Embryonic facial prominence (tissue), 1 donor: ENCODE measurements around the gene TMEM245.
"Not testable (repeated sequence)": the region's sequence is repeated elsewhere in the genome, so short reads cannot be mapped to it uniquely, and the experiment has no call there.

Experiments
- DNase-seq: peaks from one replicate; pipeline ENCODE4 v3.0.0-alpha.2; 2016; ENCODE audit errors: extremely low spot score

Gene TMEM245

DNA sequence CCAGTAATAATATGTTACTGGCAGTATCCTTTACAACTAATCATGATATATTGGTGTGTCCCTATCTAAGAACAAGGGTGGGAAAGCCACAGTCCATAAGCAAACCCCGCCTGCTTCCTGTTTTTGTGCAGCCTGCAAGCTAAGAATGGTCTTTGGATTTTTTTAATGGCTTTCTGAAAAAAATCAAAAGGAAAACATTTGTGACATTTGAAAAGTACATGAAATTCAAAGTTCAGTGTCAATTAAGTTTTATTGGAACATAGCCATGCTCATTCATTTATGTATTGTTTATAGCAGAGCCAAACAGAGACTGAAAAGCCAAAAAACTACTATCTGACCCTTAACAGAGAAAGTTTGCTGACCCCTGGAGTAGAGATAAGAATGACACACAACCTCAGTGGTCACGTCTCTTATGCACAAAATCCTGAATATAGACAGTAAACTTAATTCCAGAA is 12.8 kb upstream of the TMEM245 start:
- DNase-seq, result no peak

DNA sequence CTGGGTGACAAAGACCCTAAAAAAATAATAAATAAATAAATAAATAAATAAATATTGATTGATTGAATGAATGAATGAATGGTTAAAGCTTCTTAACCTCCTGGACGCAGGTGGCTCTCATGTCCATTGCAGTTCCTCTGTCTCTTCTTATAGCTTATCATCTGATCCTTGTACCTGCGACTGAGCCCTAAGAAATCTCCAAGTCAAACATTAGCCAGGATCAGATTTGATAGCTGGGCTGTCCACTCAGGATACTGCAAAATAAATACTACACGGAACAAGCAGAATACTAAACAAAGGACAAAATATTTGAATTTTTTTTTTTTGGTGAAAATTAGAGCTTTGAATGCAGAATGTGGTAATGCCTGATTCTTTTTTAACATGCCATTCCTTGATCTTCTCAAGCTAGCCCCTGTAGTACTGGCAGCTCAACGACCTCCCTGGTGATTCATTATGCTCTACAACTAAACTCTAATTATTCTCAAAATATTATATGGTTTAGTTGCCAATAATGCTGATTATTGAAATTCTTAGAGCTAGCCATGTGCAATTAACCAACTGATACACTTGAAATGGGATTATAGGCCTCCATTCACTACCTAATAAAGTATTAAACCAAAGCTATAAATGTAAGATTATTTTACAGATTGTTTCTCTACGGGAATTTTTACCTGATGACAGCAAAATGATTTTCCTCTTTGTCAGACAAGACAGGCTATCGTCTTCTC is 9.9 kb upstream of the TMEM245 start:
- DNase-seq, result no peak

DNA sequence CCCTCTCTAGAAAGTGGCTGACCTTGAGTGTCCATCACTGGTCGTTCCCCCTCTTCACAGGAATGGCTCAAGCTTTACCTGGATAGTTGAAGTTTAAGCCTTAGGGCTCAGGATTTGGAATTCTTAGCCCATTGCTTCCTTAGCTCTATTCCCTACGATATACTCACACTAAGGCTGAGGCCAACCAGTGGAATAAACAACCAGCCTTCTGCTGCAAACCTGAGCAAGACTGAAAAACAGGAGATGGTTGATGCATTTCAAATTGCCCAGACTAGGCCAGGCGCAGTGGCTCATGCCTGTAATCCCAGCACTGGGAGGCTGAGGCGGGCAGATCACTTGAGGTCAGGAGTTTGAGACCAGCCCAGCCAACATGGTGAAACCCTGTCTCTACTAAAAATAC is 6.9 kb upstream of the TMEM245 start:
- not testable (repeated sequence) for DNase-seq

DNA sequence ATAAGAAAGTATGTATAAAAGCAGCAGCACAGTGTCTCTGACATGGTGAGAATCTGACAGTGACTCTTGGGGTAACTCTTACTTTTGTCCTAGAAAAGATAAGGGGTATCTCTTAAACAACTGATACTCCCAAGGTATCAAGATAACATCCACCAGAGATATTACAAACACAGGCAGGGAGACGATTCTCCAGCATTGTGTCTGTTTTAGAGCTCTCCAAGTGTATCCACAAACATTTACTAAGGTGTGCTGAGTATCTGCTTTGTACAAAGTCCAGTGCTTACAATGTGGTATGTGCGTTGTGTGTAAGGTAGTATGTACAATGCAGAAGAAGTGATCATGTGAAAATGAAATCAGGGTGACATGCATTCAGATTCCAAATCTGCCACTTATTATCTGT is 4.4 kb upstream of the TMEM245 start:
- no peak for DNase-seq

GRCh38 chr9:109122726-109123621 is 3.2 kb upstream of the TMEM245 start:
- DNase-seq, result no peak

GRCh38 chr9:109121232-109121796 is 1.6 kb upstream of the TMEM245 start:
- no peak for DNase-seq

- no peak for DNase-seq
Observed at GRCh38 chr9:109120204-109120789, 550 bp upstream of the TMEM245 start.

- no peak for DNase-seq
Observed at GRCh38 chr9:109118808-109119438, 824 bp downstream of the TMEM245 start.

GRCh38 chr9:109117856-109118807 is 1.6 kb downstream of the TMEM245 start:
- DNase-seq, result no peak

DNA sequence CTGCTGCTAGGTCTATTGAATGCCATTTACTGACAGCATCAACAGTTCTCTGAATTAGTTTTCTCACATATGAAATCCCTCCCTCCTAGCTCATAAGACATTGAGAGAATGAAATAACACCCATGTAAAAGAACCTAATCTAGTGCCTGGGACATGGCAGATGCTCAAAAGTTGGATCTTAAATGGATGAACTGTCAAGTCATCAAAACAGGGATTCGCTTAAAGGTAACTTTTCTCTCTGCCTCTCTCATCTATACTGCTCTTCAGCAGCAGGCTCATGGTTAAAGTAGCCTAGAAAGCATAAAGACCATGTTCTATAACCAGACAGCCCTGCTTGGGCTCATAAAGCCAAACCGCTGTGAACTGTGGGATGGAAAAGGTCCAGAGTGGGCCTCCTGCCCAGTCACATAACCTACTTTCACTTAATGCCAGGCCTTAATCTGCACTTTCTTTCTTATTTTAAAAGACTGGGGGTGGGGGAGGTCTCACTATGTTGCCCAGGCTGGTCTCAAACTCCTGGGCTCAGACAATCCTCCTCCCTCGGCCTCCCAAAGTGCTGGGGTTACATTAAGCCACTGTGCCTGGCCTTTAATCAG is 3.7 kb downstream of the TMEM245 start:
- no peak for DNase-seq

GRCh38 chr9:109114670-109115069 is 5.1 kb downstream of the TMEM245 start:
- no peak for DNase-seq

DNA sequence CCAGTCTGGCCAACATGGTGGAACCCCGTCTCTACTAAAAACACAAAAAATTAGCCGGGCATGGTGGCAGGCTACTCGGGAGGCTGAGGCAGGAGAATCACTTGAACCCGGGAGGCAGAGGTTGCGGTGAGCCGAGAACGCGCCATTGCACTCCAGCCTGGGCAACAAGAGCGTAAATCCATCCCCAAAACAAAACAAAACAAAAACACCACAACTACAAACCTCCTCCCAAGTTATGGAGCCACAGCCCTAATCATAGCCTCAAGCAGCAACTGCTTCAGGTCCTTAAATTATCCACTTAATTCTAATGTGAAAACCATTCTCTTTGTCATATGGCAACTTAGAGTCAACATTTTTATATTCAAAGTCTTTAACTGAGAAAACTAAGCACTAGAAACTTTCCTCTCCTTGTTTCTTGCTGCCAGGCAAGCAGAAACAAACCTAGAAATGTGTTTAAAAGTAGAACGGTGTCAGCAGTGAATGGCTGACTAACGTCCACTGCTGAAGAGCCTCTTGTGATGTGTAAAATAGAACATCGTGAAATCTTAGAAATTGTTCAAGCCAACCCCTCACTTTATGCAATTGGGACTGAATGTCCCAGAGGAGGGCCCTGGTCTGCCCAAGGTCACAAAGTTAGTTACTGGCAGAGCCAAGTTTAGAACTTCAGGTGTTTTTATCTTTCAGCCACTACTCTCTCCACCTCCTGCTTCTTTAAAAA is 5.7 kb downstream of the TMEM245 start:
- DNase-seq, result no peak

- DNase-seq, result no peak
Observed at GRCh38 chr9:109113254-109113653, 6.5 kb downstream of the TMEM245 start.

DNA sequence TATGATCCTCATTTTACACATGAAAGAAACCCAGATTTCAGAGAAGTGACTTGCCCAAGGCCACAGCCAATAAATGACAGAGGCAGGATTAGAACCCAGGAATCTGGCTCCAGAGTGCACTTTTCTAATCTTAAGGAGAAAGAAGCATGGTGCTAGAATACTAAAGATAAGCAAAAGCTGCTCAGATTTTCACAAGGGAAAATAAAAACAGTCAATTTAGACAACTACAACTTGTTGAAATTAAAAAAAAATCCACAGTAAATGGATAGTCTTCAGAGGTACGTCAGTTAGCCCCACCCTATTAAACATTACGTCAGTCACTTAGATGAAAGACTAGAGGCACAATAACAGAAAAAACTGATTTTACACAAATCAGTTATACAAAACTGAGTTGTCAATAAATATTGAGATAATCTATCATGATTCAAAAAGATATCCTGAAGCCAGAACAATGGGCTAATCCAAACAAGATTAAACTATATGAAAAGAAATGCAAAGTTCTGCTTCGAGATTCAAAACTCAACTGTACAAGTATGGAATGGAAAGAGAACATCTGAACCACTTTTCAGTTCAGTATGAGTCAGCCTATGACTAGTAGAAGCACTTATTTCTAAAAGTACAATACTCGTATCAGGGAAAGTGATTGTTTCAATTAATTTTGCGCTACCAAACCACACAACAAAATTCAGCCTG is 9.3 kb downstream of the TMEM245 start:
- DNase-seq, result no peak

DNA sequence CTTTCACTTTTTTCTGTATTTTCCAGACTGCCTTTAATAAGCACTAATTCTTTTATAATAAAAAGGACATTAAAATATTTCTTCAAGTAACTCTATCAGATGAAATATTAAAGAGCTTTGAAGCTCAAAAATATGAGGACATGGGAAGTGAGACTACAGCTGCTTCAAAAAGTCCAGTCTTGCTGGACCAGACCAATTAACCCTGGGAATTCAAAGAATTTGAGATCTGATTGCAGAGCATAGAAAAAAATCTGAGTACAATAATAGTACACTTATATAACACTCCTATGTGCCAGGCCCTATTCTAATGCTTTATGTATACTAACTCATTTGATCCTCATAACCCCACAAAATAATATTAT is 9.8 kb downstream of the TMEM245 start:
- DNase-seq, result no peak

DNA sequence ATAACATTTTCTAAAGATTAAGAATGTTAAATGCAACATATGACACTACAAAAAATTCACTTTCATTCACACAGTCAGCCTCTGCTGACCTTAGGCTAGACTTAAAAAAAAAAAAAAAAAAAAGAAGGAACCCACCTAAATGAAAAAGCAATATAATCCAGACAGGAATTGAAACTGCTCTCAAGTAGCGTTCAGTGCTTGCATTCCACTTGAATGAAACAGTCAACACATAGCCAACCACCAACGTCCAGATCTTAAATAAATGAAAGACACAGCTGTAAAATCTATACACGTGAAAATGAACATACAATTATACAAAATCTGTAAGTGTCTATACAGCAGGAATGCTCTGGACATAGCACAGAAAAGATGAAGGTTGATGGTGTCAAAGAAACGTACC is 11.4 kb downstream of the TMEM245 start:
- DNase-seq, result no peak

- DNase-seq, result no peak
Observed at GRCh38 chr9:109107402-109108240, 12.1 kb downstream of the TMEM245 start.

- no peak for DNase-seq
Observed at GRCh38 chr9:109101810-109102209, 17.9 kb downstream of the TMEM245 start.
